HepG2 (cell line): ENCODE measurements around the gene CSMD2. TPM values are rescaled to one million over a fixed set of nuclear protein-coding genes. Genes with fewer than 3 reads are reported as not detected.
"Not testable (repeated sequence)": the region's sequence is repeated elsewhere in the genome, so short reads cannot be mapped to it uniquely, and the experiment has no call there.

Source experiments
- ATAC-seq: fragments of 200-7000 bp; cut with Tn5 transposase; 3 replicates; pipeline ENCODE4 v1.9.1; 2020; ENCODE audit warnings: mild to moderate bottlenecking, moderate library complexity
- BruUV-seq: library from RNA; stranded (reverse); fragments of 400-500 nt; replicated peaks from 2 replicates; lab custom pipeline; 2021; lab: Mats Ljungman, UMichigan
- CTCF ChIA-PET: fragments of 300-600 bp; formaldehyde crosslinking; extraction: SDS; loops from one replicate; lab custom pipeline; 2021; ENCODE audit warnings: low total read pairs, inconsistent platforms, low intra/inter-chr PET ratio; lab: Yijun Ruan, JAX
- POLR2A ChIA-PET: fragments of 350-600 bp; sonication (Branson Sonifier 250); formaldehyde crosslinking; loops from one replicate; lab custom pipeline; 2020; ENCODE audit warnings: antibody characterized with exemption, inconsistent platforms; lab: Yijun Ruan, JAX
- DNase-seq: peaks from one replicate; pipeline ENCODE4 v3.0.0-alpha.2; 2015; ENCODE audit warnings: low spot score
- FAIRE-seq: peaks from 3 replicates; lab custom pipeline; 2011; peaks lifted over from hg19 to GRCh38; lab: Jason Lieb, UNC
- H2AFZ ChIP-seq: one replicate; pipeline ENCODE4 v1.6.1; 2011; ENCODE audit warnings: low read length, inconsistent platforms
- H3K27ac ChIP-seq: fragments of 300-600 bp; 3 replicates; pipeline ENCODE4 v1.8.0; 2011; ENCODE audit warnings: mixed run types, mild to moderate bottlenecking, mixed read lengths, low read length, inconsistent platforms; ENCODE audit not compliant: insufficient read depth; ENCODE audit errors: extremely low read length
- H3K27me3 ChIP-seq, 2 experiments: fragments of 200-600 bp in 1 of 2; 2 replicates in 1 of 2; 3 replicates in 1 of 2; pipeline versions ENCODE4 v1.6.0 to v1.8.0; 2011; ENCODE audit warnings: low read length in 2 of 2, mild to moderate bottlenecking in 2 of 2, moderate library complexity in 2 of 2, inconsistent platforms in 1 of 2; ENCODE audit not compliant: insufficient read depth in 2 of 2, control insufficient read depth in 1 of 2
- H3K36me3 ChIP-seq, 2 experiments: fragments of 200-600 bp in 1 of 2; replicated peaks in 1 of 2; 2 replicates in 1 of 2; 3 replicates in 1 of 2; pipeline versions ENCODE4 v1.5.1 to v1.8.0; 2011; ENCODE audit warnings: low read length in 2 of 2, inconsistent platforms in 1 of 2; ENCODE audit not compliant: insufficient read depth in 2 of 2, control insufficient read depth in 1 of 2
- H3K4me1 ChIP-seq: 2 replicates; pipeline ENCODE4 v1.5.1; 2012; ENCODE audit warnings: low read length, inconsistent platforms; ENCODE audit not compliant: insufficient read depth
- H3K4me2 ChIP-seq: 2 replicates; pipeline ENCODE4 v1.6.0; 2011; ENCODE audit warnings: low read depth, low read length, inconsistent platforms
- H3K4me3 ChIP-seq, 3 experiments: fragments of 200-600 bp in 1 of 3; sonication (generic), shearing (Covaris generic) in 1 of 3; replicated peaks in 1 of 3; 2 replicates each; pipeline ENCODE4 v1.5.1; 2011 to 2016; ENCODE audit warnings: low read length in 3 of 3, inconsistent platforms in 2 of 3, low read depth in 2 of 3, mild to moderate bottlenecking in 2 of 3, control low read depth in 1 of 3, mixed read lengths in 1 of 3; ENCODE audit not compliant: insufficient read depth in 1 of 3
- H3K79me2 ChIP-seq: one replicate; pipeline ENCODE4 v1.6.1; 2011; ENCODE audit warnings: low read length, inconsistent platforms; ENCODE audit not compliant: insufficient read depth
- H3K9ac ChIP-seq: 2 replicates; pipeline ENCODE4 v1.6.0; 2011; ENCODE audit warnings: mild to moderate bottlenecking, low read depth, low read length, inconsistent platforms; ENCODE audit not compliant: insufficient read depth
- H3K9me3 ChIP-seq: 2 replicates; pipeline ENCODE4 v1.5.1; 2012; ENCODE audit warnings: mild to moderate bottlenecking, low read length
- H4K20me1 ChIP-seq: 2 replicates; pipeline ENCODE4 v1.6.0; 2011; ENCODE audit warnings: inconsistent platforms, mild to moderate bottlenecking, low read length, moderate library complexity; ENCODE audit not compliant: insufficient read depth
- ATM ChIP-seq: fragments of 450-650 bp; IDR thresholded peaks from 2 replicates; pipeline ENCODE4 v1.7.1; 2017; ENCODE audit warnings: mild to moderate bottlenecking, borderline replicate concordance
- HDAC2 ChIP-seq: sonication (generic); formaldehyde crosslinking; IDR thresholded peaks from 2 replicates; pipeline ENCODE4 v1.4.0; 2020; ENCODE audit warnings: missing genetic modification reagents
- ISX ChIP-seq: sonication (generic); formaldehyde crosslinking; conservative IDR thresholded peaks from 2 replicates; pipeline ENCODE4 v1.5.0; 2020; ENCODE audit warnings: missing genetic modification reagents
- KLF11 ChIP-seq: IDR thresholded peaks from 2 replicates; pipeline ENCODE4 v1.6.1; 2016; ENCODE audit warnings: missing compliant biosample characterization
- MAFK ChIP-seq, 2 experiments: IDR thresholded peaks in 1 of 2; conservative IDR thresholded peaks in 1 of 2; 2 replicates each; pipeline ENCODE4 v1.6.1; 2011; ENCODE audit warnings: improper control_type of control experiment in 2 of 2, low read length in 2 of 2
- RFXAP ChIP-seq: sonication (generic); formaldehyde crosslinking; IDR thresholded peaks from 2 replicates; pipeline ENCODE4 v1.4.0; 2020; ENCODE audit warnings: missing genetic modification reagents, borderline replicate concordance
- WIZ ChIP-seq: sonication (generic); formaldehyde crosslinking; IDR thresholded peaks from 2 replicates; pipeline ENCODE4 v1.5.1; 2020; ENCODE audit warnings: mild to moderate bottlenecking, missing genetic modification reagents
- ZBTB42 ChIP-seq: sonication (generic); formaldehyde crosslinking; IDR thresholded peaks from 2 replicates; pipeline ENCODE4 v1.5.0; 2020; ENCODE audit warnings: mild to moderate bottlenecking, missing genetic modification reagents
- ZNF335 ChIP-seq: sonication (generic); formaldehyde crosslinking; IDR thresholded peaks from 2 replicates; pipeline ENCODE4 v1.4.0; 2020; ENCODE audit warnings: missing genetic modification reagents
- ZNF678 ChIP-seq: sonication (generic); formaldehyde crosslinking; IDR thresholded peaks from 2 replicates; pipeline ENCODE4 v1.4.0; 2020; ENCODE audit warnings: mild to moderate bottlenecking, missing genetic modification reagents
- WGBS: methylation state at CpG from one replicate; pipeline ENCODE4 v1.1.6; 2017; ENCODE audit warnings: low lambda C conversion rate; 5-methylcytosine and 5-hydroxymethylcytosine counted together
- in situ Hi-C: cut with HindIII; loops from 2 replicates; pipeline ENCODE4 v1.10.0; 2017; ENCODE audit warnings: low pct_unique_long_range_greater_than_20kb; ENCODE audit not compliant: extremely low pct_ligation_motif_present
- intact Hi-C: fragments of 100-400 bp; cut with micrococcal nuclease; formaldehyde crosslinking; loops from one replicate; pipeline ENCODE4 v1.10.0; 2022; ENCODE audit not compliant: unreplicated experiment
- polyA plus RNA-seq, 8 experiments: library from polyadenylated mRNA; depleted of rRNA in 3 of 8; stranded (reverse) in 7 of 8; unstranded in 1 of 8; fragments of >200 nt; fragmentation: Illumina TruSeq in 4 of 8; extraction: Trizol in 4 of 8; gene quantifications; 2 replicates each; pipeline versions ENCODE4 v1.2.1 to v1.2.3, GENCODE V29; 2011 to 2016; ENCODE audit warnings: low read depth in 4 of 8, missing spikeins in 1 of 8, mixed read lengths in 1 of 8; ENCODE audit not compliant: insufficient read depth in 1 of 8
- total RNA-seq, 5 experiments: library from RNA; depleted of rRNA; stranded (reverse); fragments of >200 nt; fragmentation: Illumina TruSeq; extraction: Trizol; gene quantifications; 2 replicates each; pipeline ENCODE4 v1.2.3, GENCODE V29; 2016; ENCODE audit warnings: low read depth in 1 of 5
- TF ChIP-seq, protein P1 (sequence below): sonication (generic); formaldehyde crosslinking; IDR thresholded peaks from 2 replicates; pipeline ENCODE4 v1.4.0; 2020; ENCODE audit warnings: missing genetic modification reagents

CSMD2 gene
- total and polyA plus RNA-seq, 2 of the 13 experiments (the other 11 are each of a cell fraction or from before 2014, with no cell fraction given), result not detected

DNA sequence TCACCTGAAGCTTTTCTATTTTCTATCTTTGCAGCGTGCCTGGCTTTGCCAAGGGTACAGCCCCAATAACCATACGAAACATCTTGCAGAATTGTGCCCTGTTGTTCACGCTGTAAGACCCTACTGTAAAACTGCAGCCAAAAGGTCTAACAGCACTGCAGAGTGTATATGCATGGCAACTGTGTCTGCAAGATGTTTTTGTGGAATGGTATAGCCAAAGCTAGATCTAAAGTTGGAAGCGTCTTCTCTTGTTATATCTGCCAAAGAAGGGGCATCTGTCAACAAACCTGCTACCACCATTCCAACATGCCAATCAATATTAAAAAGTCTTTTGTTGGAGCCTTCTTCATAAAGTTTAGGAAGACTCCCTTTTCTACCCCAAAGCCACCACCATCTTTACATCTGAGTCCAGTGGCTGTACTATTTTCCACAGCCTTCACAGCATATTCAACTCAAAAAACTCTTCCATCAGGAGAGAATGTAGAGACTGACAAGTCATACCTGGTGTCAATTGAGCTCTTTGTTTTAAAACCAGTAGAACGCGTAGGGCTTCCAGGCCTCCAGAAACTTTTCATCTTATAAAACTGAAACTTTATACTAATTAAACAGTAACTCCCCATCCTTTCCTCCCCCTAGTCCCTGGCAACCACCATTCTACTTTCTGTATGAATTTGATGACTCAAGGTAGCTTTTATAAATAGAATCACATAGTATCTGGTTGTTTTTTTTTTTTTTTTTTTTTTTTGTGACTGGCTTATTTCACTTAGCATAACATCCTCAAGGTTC, 652.6 kb downstream of the CSMD2 start:
- FAIRE-seq (no peak), ATAC-seq (no peak), DNase-seq (no peak)
- Histone ChIP-seq H3K36me3 (no peaks in the 10 kb centered on the region), H3K27ac (no peak overlapping the region), H3K27me3 (peaks cover 0 to 27% of the 10 kb centered on the region in 2 experiments; a peak in 3 of 5 replicates), H3K9ac (no peak overlapping the region), H3K4me2 (no peak overlapping the region), H3K79me2 (no peaks in the 10 kb centered on the region), H3K4me1 (no peaks in the 10 kb centered on the region), H2AFZ (no peak overlapping the region), H3K9me3 (no peaks in the 10 kb centered on the region), H3K4me3 (no peak overlapping the region), H4K20me1 (no peaks in the 10 kb centered on the region)
- TF ChIP-seq ATM, result no peak
- TF ChIP-seq MAFK (conservative IDR thresholded peaks at IDR 0.05 in 1 of 2, IDR thresholded peaks at IDR 0.05 in 1 of 2; ENCODE audit: low read length in 2 of 2), result no peak
- no peak for TF ChIP-seq KLF11
- TF ChIP-seq RFXAP (CRISPR knock-in tag), result no peak
- TF ChIP-seq WIZ (CRISPR knock-in tag), result no peak
- TF ChIP-seq HDAC2, result no peak
- TF ChIP-seq, protein P1, sequence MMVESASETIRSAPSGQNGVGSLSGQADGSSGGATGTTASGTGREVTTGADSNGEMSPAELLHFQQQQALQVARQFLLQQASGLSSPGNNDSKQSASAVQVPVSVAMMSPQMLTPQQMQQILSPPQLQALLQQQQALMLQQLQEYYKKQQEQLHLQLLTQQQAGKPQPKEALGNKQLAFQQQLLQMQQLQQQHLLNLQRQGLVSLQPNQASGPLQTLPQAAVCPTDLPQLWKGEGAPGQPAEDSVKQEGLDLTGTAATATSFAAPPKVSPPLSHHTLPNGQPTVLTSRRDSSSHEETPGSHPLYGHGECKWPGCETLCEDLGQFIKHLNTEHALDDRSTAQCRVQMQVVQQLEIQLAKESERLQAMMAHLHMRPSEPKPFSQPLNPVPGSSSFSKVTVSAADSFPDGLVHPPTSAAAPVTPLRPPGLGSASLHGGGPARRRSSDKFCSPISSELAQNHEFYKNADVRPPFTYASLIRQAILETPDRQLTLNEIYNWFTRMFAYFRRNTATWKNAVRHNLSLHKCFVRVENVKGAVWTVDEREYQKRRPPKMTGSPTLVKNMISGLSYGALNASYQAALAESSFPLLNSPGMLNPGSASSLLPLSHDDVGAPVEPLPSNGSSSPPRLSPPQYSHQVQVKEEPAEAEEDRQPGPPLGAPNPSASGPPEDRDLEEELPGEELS (CRISPR knock-in tag), result no peak
- TF ChIP-seq ISX (CRISPR knock-in tag), result no peak
- TF ChIP-seq ZBTB42 (CRISPR knock-in tag), result no peak
- no peak for TF ChIP-seq ZNF678 (CRISPR knock-in tag)
- no peak for TF ChIP-seq ZNF335
- POLR2A ChIA-PET, result no interaction called here
- intact Hi-C loops, result no loop called here
- in situ Hi-C loops, result no loop called here
- CTCF ChIA-PET, result no interaction called here
- WGBS, result 22% methylated on average over 6 of the region's 6 CpGs
- no TSS peak for BruUV-seq

DNA sequence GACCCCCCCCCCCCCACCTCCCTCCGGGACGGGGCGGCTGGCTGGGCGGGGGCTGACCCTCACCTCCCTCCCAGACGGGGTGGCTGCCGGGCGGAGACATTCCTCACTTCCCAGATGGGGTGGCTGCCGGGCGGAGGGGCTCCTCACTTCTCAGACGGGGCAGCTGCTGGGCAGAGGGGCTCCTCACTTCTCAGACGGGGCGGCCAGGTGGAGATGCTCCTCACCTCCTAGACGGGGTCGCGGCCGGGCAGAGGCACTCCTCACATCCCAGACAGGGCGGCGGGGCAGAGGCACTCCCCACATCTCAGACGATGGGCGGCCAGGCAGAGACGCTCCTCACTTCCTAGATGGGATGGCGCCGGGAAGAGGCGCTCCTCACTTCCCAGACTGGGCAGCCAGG, 655.8 kb downstream of the CSMD2 start:
- not testable (repeated sequence) for ATAC-seq, BruUV-seq
- no CpG with 5 or more reads among the region's 24 CpGs for WGBS

More for the DNA sequence above, 655.8 kb downstream of the CSMD2 start:
- H3K36me3 ChIP-seq, in situ Hi-C loops, H3K79me2 ChIP-seq, FAIRE-seq, H2AFZ ChIP-seq, CTCF ChIA-PET, H3K9me3 ChIP-seq, H3K27me3 ChIP-seq, H3K4me3 ChIP-seq, H3K9ac ChIP-seq, H3K4me2 ChIP-seq, H3K27ac ChIP-seq, POLR2A ChIA-PET, DNase-seq, H4K20me1 ChIP-seq, intact Hi-C loops, H3K4me1 ChIP-seq: not testable (repeated sequence)
